ENCODE data around the gene SLC43A1.

The SLC43A1 gene

DNA sequence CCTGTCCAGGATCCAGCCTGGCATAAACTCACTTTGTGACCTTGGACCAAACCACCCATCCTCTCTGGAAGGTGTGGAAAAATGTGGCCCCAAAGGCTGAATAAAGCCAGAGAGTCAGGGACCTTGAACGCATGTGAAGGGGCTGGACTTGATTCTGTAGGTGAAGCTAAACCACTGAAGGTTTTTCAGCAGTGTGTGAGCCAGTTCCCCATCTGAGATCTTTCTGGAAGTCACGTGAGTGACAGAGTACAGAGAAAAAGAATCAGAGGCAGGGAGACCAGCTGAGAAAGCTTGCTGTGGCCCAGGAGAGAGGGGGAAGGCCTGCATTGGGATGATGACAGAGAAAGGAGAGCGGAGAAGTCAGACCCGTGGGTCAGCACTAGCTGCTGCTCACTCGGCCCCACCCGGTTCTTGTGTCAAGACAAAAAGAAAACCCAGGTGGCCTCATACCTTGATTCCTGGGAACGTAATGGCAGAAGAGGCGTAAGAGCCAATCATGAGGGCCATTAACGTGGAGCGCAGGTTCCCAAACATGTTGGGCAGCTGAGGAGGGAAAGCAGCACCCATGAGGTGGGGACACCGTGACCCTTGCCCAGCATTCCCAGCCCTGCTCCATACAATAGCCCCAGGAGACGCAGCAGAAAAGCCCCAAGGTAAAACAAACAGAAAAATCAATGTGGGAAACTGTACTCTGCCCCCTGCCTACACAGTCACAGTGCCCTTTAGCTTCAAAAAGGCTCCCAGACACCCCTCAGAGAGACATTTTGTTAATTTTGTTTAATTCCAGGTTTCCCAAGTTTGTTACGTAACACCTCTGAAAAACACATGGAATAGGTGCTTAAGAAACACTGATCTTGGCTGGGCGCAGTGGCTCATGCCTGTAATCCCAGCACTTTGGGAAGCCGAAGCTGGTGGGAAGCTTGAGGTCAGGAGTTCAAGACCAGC is 17.9 kb downstream of the SLC43A1 start:
- no peak for DNase-seq

GRCh38 chr11:57496109-57496820 is 19.2 kb downstream of the SLC43A1 start:
- DNase-seq, result no peak

- peak; percentile 33 for DNase-seq
These were observed 21.7 kb downstream of the SLC43A1 start for GRCh38 chr11:57493507-57494503.

DNA sequence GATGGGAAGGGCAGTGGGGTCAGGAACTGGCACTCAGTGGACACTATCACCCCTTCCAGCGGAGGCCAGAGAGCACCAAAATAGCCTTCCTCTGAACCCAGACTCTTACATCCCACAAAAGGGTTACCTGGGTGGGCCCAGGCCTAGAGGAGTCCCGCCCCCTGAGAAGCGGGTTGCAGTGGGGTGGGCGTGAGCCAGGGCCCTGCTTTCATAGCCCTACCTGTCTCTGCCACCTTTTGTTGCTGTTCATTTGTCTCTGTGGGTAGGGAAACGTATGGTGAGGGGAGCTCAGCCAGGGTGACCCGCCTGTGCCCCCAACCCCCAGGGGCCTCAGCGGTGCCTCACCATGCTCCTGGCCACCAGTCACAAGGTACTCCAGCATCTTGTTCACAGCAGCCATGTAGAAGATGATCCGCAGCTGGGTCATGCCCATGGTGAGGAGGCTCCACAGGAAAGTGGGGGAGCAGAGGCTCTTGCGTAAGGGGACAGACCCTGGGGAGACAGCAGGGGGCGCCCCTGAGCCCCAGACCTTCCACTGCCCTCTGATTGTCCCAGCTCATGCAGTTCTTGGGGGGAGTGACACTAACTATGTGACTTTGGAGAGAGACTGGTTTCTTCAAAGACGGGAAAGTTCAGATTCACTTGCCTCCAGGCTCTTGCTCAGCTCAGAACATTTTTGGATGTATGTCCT is 24.0 kb downstream of the SLC43A1 start:
- DNase-seq, result no peak

DNA sequence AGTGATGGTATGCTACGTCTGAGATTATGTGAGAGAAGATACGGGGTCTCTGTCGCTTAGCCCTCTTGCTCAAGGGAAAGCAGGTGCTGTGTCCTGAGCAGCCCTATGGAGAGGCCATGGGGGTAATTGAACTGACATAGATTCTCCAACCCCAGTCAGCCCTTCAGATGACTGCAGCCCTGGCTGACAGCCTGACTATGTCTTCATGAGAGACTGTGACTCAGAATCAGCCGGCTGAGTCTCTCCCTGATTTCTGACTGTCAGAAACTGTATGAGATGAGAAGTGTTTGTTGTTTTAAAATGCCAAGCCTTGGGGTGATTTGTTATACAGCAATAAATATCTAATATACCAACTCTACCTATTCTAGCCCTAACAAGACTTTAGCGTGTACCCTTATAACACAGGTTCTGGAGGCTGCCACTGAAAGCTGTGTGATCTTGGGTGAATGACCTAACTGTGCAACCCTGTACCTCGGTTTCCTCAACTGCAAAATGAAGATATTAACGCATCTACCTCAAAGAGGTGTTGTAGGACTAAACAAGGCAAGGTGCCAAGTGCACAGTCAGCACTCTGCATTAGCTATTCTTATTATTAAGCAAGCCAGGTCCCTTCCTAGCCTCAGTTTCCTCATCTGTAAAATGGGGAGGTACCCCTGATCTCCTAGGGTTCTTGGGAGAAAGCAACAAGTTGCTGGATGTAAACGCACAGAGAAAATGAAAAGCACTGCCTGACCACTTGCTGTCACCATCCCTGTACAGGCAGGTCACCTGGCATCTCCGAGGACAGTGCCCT is 24.9 kb downstream of the SLC43A1 start:
- no peak for DNase-seq

DNA sequence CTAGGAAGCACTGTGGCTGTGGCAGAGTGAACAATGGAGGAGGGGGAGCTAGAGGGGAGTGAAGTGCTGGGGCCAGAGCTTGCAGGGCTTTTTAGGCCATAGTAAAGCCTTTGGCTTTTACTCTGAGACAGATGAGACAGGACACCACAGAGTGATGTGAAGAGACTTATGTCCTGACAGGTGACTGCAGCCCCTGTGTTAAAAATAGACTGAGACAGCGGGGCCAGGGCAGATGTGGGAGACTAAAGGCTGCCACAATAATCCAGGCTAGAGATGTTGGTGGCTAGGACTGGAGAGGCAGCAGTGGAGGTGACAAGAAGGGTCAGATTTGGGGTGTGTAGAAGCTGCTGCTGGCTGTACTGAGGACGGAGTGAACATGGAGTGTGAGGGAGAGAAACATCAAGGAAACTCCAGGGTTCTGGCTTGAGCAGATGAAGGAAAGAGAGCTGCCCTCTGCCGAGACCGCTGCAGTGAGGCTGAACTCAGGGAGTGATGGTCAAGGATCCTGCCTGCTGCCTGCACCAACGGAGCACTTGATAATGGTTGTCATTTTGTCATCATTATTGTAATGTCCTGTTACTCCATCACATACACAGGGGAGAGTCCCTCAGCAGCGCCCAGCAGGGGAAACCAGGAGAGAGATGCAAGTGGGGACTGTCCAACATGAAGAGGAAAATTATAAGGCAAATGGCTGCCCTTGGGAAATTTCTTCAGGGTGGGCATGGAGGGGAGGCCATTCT is 27.4 kb downstream of the SLC43A1 start:
- no peak for DNase-seq

GRCh38 chr11:57487021-57487778 is 28.3 kb downstream of the SLC43A1 start:
- no peak for DNase-seq

DNA sequence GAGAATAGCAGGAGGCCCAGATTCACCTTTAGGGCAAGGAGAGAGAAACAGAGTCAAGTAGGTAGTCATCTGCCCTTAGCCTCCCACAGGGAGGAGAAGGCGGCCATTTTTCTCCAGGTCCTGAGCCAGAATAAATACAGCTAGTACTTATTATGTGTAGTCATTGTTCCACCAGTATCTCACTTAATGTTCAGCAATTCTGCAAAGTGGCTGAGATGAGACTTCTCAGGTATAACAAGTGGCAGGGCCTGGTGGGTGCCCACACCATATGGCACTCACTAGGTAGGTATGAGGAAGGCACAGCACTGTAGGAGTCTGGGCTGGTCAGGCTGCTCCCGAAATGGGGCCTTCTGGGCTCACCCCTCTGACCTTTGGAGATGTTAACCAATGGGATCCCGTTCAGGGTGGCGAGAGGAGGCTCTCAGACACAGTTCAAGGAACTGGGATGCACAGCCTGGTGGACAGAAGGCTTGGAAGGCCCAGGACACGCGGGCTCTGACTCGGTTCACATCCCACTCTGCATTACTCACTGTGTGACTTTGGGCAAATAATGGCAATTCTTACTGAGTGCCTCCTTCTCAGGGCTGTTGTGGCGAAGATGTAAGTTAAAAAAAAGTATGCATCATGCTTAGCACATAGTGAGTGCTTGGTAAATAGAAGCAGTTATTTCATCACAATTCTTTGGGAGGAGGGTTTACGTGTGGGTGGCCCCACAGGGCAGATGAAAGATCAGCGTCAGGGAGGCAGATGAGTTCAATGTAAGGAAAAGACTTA is 30.1 kb downstream of the SLC43A1 start:
- DNase-seq, result no peak

DNA sequence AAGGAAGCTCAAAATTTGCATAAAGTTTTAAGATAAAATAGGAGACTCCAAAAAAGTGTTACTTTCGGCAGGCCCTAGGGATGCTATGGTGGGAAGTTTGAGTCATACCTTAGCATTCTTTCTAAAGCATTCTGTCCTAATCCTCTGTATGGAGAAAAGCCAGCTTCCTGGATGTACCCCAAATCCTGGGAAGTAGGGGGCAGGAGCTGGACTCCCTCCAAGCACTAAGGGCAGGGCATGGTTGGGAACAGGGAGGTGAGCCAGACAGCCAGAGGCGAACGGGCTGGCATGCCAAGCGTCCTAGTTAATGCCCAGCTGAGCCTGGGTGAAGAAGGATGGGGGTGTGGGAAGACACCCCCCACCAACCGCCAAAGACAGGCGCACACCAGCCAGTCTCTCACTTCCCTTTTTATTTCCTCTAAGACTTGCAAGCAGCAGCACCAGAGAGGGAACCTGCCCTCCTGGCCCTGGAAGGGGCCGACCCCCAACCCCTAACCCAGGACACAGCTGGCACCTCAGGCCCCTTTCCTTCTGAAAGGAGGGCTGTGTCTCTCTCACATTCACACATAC is 31.3 kb downstream of the SLC43A1 start:
- DNase-seq, result no peak

DNA sequence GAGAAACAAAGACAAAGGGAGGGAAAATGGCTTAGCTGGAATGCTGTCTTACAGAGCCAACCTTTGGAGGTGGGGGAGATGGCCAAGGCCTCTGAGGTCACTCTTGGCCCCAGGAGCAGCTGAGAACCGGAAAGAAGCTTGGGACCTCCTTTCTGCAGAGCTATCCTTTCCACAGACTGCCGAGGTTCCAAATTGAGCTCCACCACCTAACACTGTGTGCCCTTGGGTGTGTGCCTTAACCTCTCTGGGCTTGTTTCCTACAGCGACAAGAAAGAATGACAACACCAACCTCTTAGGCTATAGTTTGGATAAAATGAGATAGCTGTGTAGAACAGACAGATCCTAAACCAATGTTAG is 32.0 kb downstream of the SLC43A1 start:
- DNase-seq, result no peak

- peak; percentile 77 for DNase-seq
These were observed 32.5 kb downstream of the SLC43A1 start for GRCh38 chr11:57482782-57483561.

DNA sequence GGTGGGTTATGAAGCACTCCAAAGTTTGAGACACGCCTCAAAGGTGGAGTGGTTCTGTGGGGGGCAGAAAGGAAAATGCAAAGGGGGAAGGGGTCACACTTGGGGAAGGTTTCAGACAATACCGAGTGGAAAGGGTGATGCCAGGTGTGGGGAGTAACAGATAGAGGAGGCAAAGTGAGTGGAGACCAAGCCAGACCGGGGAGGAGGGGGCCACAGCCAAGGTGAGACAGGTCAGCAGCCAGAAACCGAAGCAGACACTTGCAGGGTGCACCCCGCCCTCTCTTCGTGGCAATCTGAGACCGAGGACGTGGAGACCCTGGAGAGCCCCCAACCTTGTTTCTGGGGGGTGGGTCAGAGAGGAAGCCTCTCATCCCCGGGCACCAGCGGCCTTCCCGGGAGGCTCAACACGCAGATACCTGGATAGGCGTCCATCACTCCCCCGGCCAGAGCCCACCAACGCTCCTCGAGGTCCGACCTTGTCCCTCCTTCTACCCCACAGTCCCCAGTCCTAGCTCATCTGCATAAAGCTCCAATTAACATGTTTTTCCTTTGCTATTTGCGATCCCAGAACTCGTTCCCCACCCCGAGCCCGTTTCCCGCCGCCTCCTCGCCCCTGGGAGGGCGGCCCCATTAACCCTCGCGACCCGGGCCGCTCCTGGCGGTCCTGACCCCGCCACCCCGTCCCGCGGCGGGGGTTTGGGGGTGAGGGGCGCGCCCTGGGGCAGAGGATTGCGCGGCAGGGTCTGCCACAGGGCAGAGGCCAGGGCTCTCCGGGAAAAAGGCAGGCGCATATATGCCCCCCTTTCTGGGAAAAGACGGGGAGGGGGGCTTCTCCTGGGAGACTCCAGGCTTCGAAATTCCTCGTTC is 33.4 kb downstream of the SLC43A1 start:
- no peak for DNase-seq

DNA sequence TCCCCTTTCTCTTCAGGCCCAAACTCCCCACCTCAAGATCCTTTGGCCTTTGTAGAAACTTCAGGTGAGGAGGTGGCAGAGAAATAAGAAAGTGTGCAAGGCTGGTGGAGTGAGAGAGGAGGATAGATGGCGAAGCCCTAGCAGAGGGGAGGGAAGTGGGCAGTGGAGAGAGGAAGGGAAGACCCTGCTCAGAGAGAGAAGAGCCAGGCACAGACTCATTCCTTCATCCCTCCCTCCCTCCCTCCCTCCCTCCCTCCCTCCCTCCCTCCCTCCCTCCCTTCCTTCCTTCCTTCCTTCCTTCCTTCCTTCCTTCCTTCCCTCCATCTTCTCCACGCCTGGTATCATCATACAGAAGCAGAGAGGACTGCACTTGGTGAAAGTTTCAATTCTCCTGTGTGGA is 34.2 kb downstream of the SLC43A1 start:
- no peak for DNase-seq

DNA sequence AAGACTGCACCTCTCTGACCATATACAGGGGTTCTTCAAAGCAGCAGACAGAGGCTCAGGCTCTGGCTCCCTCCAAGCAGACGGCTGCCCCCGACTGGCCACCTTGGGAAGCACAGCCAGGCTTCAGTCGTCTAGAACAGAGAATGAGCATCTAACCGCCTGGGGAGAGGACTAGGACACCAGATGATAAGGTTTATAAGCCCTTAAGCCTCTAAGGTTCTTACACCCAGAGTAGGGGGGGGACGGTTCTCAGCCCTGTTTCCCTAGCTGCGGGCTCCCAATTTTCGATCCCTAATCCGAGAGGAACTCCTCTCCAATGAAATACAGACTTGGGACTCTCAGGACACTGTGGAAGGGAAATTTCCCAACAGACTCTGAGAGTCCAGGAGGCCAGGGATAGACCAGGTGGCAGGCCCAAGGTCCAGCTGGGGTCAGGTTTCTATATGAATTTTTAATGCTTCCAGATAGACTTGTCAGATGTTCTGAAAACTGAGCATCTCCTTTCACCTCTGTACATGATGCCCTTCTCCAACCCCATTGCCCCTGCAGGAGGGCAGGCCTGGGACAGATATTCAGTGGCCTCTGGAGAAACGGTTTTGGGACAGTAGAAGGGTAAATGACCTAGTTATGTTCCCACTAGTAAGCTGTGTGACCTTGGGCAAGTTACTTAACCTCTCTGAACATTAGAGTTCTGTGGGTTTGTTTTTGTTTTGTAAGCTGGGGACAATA is 34.9 kb downstream of the SLC43A1 start:
- peak; percentile 57 for DNase-seq

DNA sequence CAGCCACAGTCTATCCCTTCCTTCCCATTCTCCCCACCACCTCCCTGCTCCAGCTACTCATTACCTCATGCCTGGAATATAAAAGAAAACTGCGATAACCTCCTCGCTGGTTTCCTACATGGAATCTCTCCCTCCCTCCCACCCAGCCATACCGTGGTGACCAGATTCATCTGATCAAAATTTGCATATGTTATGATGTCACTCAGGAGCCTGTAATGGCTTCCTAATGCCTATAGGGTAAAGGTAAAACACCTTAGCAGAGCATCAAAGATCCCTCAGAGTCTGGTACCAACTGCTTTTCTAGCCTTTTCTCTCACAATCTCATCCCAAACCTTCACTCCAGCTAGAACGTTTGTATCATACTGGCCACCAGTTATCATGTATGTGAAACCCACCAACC is 35.6 kb downstream of the SLC43A1 start:
- DNase-seq, result no peak

DNA sequence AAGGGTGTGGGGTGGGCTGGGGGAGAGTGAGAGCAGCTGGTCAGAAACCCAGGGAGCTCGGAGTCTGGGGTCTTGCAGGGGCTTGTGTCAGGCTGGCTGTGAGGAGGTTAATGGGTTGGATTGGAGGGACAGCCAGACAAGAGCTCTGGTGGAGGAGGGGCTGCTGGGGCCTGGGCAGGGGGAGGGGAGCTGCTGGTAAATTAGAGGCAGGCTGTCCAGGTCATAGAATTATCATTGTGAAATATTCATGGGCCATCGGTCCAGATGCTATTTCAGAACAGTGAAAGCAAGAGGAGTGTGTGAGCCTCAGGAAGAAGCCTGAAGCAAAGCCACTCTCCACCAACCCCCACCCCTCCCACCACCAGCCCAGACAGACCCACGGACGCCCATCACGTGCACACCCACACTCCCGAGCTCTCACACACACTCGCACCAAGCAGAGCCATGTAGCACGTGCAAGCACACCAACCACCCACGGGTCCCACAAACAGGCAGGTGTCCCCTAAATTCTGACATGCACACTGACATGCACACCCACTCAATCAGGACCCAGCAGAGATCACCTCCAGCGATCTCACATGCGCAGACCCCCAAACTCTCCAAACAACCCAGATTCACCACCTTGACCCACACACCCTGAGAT is 36.4 kb downstream of the SLC43A1 start:
- DNase-seq, result no peak

All from right hindlimb (tissue), 1 donor.